HFF-Myc (cell line): ENCODE data around the gene POLD1.
A peak's percentile ranks its signal among the peaks of the same experiment; 100 is the strongest.
"Not testable (repeated sequence)": the region's sequence is repeated elsewhere in the genome, so short reads cannot be mapped to it uniquely, and the experiment has no call there.

Experiments used
- DNase-seq: peaks from one replicate; pipeline ENCODE4 v3.0.0-alpha.2; 2011; ENCODE audit warnings: low read depth; ENCODE audit errors: extremely low read depth
- H3K4me3 ChIP-seq: replicated peaks from 2 replicates; pipeline ENCODE4 v1.5.1; 2011; ENCODE audit warnings: low read depth, mild to moderate bottlenecking, control low read depth, low read length
- TF ChIP-seq, protein P1 (sequence below): IDR thresholded peaks from 2 replicates; pipeline ENCODE4 v1.5.1; 2012; ENCODE audit warnings: mild to moderate bottlenecking, low read depth, low read length, control low read depth; ENCODE audit errors: missing control alignments

POLD1 gene

DNA sequence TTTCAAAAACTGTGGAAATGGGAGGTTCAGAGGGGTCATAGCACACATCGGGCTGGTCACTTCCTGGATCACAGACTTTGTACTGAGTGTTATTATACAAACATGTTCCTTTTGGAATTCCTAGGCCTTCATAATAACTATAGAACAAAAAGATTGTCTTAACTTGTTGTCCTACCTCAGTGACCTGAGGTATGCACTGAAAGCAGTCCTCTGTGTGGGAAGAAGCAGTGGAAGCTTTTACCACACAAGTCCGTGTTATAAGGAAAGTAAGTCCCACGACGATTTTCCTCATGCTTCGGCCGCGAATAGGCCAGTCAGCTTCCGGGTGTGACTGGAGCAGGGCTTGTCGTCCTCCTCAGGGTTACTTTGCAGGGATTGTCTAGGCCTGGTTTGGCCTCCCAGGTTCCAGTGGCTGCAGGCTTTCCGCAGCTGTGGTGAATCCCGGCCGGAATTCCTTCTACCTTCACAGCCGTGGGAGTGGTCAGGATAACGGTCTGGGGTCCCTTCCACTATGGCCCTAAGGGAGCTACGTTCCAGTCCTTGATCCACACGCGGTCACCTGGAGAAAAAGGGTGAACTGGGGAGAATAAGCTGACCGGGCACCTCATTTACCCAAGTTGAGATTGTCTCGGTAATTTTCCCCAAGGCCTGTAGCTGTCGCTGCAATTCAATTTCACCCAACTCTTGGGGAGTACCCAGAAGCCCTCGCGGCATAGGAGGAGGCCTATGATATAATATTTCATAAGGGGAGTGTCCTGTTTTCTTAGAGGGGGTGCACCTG lies 34.7 kb upstream of the POLD1 start:
- DNase-seq = no peak
- TF ChIP-seq, protein P1, sequence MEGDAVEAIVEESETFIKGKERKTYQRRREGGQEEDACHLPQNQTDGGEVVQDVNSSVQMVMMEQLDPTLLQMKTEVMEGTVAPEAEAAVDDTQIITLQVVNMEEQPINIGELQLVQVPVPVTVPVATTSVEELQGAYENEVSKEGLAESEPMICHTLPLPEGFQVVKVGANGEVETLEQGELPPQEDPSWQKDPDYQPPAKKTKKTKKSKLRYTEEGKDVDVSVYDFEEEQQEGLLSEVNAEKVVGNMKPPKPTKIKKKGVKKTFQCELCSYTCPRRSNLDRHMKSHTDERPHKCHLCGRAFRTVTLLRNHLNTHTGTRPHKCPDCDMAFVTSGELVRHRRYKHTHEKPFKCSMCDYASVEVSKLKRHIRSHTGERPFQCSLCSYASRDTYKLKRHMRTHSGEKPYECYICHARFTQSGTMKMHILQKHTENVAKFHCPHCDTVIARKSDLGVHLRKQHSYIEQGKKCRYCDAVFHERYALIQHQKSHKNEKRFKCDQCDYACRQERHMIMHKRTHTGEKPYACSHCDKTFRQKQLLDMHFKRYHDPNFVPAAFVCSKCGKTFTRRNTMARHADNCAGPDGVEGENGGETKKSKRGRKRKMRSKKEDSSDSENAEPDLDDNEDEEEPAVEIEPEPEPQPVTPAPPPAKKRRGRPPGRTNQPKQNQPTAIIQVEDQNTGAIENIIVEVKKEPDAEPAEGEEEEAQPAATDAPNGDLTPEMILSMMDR = no peak
- no peak overlapping the region for H3K4me3 ChIP-seq

DNA sequence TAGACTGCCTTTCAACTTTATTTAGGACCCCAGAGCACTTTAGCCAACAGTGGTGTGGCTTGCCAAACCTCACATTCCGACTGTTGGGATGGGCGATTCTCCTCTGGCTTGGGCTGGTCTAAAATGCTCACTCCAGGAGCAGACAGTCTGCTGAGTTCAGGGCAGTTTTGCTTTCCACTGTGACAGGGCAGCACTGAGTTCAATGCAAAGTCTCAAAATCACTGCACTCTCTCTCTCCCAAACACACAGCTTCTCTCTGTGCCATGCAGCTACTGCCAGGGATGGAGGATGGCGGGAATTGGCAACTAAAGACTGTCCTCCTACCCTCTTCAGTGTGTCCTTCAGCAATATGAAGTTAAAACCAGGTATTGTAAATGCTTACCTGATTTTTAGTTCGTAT lies 31.9 kb upstream of the POLD1 start:
- H3K4me3 ChIP-seq = no peak overlapping the region
- TF ChIP-seq, protein P1 = no peak
- no peak for DNase-seq

DNA sequence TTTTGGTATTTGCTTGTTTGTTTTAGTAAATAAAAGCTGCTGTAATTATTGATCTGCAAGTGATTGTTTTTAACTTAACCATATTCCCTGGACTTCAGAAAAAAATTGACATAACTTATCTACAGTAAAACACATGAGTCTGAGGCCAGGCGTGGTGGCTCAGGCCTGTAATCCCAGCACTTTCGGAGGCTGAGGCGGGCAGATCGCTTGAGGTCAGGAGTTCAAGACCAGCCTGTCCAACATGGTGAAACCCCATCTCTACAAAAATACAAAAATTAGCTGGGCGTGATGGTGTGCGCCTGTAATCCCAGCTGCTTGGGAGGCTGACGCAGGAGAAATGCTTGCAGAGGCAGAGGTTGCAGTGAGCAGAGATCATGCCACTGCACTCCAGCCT lies 30.7 kb upstream of the POLD1 start:
- not testable (repeated sequence) for DNase-seq, H3K4me3 ChIP-seq

DNA sequence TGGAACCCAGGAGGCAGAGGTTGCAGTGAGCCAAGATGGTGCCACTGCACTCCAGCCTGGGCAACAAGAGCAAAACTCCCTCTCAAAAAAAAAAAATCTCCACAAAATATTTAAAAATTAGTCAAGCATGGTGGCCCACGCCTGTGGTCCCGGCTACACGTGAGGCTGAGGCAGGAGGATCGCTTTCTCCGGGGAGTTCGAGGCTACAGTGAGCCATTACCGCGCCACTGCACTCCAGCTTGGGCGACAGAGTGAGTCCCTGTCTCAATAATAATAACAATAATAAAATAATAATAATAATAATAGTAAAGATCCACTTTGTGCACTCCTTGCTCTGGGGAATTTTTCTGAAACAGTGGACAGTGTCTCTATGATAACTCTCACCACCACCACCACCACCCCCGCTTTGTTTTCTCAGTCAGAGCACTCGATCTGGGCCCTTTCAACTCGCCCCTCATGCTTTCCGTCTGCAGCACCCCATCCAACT lies 27.4 kb upstream of the POLD1 start:
- TF ChIP-seq, protein P1 = no peak
- DNase-seq = no peak
- no peak overlapping the region for H3K4me3 ChIP-seq

DNA sequence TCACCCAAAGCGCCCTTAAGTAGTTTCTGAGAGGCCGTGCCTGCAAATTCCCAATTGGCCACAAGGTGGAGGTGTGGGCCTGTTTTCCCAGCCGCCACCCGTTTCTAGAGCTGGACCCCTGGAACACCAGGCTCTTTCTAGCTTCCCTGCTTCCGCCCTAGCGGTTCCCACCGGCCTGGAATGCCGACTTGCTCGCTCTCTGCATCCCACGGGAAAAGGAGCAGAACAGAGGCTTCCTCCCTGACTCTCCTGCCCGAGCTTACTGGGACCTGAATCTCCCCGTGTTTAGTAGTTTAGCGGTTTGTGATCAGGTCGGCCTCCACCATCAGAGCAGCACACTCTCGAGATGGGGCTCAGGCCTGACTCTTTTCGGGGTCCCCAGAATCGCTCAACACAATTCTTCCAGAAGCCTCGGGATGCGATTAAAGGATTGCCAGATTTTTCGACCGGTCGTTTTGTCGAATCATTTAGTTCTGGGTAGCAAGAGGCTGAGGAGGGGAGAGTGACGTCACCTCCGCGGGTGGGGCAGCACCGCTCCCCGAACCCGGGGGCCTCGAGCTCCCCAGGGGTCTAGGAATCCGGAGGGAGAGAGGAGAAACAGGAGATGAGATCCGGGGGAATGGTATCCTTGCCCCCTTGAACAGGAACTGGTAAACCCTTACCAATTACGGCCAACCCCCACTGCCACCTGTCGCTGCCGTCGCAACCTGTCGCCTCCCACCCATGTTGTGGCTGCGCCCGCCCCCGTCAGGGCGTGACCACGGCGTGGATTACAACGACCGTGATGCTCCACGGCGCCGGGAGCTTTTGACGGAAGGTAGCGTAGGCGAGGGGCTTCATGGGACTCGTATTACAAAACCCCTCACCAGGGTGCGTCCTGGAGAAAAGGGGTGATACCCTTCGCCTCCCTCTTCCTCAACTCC lies 26.7 kb upstream of the POLD1 start:
- TF ChIP-seq, protein P1 = peak; percentile 81
- H3K4me3 ChIP-seq = peak overlapping the region; percentile 20
- DNase-seq = no peak

DNA sequence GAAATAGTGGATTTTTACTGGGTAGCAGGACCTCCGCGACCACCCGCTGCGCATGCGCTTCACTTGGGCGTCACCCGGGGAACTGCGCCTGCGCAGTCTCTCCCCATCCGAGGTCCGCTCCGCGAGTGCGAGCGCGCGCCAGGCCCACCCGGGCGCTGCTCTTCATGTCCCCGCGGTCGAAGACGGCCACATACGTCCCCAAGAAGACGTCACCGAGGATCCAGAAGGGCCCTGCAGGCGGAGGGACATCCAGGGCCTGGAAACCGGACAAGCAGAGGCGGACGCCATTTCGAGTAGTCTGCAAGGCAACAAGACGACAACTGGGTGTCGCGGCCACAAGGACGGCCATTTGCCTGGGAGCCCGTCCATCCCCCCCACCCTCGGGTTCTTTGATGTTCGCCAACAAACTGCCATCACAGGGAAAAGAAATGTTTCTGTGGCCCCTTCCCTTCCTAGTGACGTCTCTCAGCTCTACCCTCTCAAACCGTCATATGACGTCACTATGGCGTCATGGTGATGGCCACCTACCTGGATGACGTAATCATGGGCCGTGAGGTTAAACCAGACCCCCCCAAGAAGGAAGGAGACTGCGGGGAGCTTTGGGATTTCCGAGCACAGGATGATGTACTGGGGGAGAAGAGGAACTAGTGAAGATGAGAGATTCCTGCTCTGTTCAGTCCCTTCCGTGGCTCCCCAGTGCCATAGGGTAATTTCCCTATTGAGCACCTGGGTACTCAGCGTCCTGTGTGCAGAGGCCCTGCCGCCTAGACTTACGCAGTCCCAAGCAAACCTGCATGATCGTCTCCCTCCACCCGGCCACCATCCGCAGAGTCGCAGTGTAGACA lies 25.4 kb upstream of the POLD1 start:
- no peak overlapping the region for H3K4me3 ChIP-seq
- no peak for DNase-seq
- TF ChIP-seq, protein P1 = no peak
